OCI-LY3 (cell line): Measurements from ENCODE around the gene CAPZB.

Source experiments
- H2AFZ ChIP-seq: fragments of 200-600, 300-600 bp; shearing (Covaris generic); 2 replicates; pipeline ENCODE4 v1.6.0; 2014; ENCODE audit warnings: antibody characterized with exemption, low read depth, low read length
- H3K27ac ChIP-seq: fragments of 200-600, 300-600 bp; sonication (generic); 2 replicates; pipeline ENCODE4 v1.5.1; 2014; ENCODE audit warnings: mild to moderate bottlenecking, low read length, moderate library complexity, mixed read lengths
- H3K27me3 ChIP-seq: fragments of 200-600, 300-600 bp; sonication (generic); 2 replicates; pipeline ENCODE4 v1.6.1; 2014; ENCODE audit warnings: low read depth, low read length, mixed read lengths
- H3K36me3 ChIP-seq: fragments of 200-600, 300-600 bp; sonication (generic); replicated peaks from 2 replicates; pipeline ENCODE3; 2014; ENCODE audit warnings: low read depth, low read length, mixed read lengths
- H3K4me1 ChIP-seq: fragments of 300-600, 200-600 bp; sonication (generic); 2 replicates; pipeline ENCODE4 v1.6.1; 2014; ENCODE audit warnings: low read length, mixed read lengths
- H3K4me2 ChIP-seq: fragments of 200-600, 300-600 bp; sonication (generic); 2 replicates; pipeline ENCODE4 v1.6.1; 2014; ENCODE audit warnings: low read length, mixed read lengths
- H3K4me3 ChIP-seq: fragments of 300-600, 200-600 bp; sonication (generic); 2 replicates; pipeline ENCODE4 v1.5.1; 2014; ENCODE audit warnings: antibody characterized with exemption, mild to moderate bottlenecking, low read length, moderate library complexity
- H3K79me2 ChIP-seq: fragments of 300-600, 200-600 bp; shearing (Covaris generic); 2 replicates; pipeline ENCODE4 v1.6.1; 2014; ENCODE audit warnings: mild to moderate bottlenecking, low read length, mixed read lengths
- H3K9ac ChIP-seq: fragments of 300-600, 200-600 bp; shearing (Covaris generic); 2 replicates; pipeline ENCODE4 v1.6.0; 2014; ENCODE audit warnings: mild to moderate bottlenecking, low read length, moderate library complexity
- H3K9me3 ChIP-seq: fragments of 200-600, 300-600 bp; shearing (Covaris generic); 2 replicates; pipeline ENCODE4 v1.6.1; 2014; ENCODE audit warnings: low read length, mixed read lengths; ENCODE audit not compliant: insufficient read depth
- H4K20me1 ChIP-seq: fragments of 200-600, 300-600 bp; sonication (generic); 2 replicates; pipeline ENCODE4 v1.6.1; 2016; ENCODE audit warnings: low read length, mixed read lengths; ENCODE audit not compliant: insufficient read depth
- EZH2phosphoT487 ChIP-seq: fragments of 200-600 bp; shearing (Covaris generic); IDR thresholded peaks from 2 replicates; pipeline ENCODE4 v1.6.1; 2018; ENCODE audit warnings: antibody characterized with exemption, mixed run types, low read depth
- TF ChIP-seq, protein P1 (sequence below): fragments of 200-600, 300-600 bp; sonication (generic); IDR thresholded peaks from 2 replicates; pipeline ENCODE4 v1.5.1; 2014; ENCODE audit warnings: antibody characterized with exemption, low read length, low read depth

Gene CAPZB

DNA sequence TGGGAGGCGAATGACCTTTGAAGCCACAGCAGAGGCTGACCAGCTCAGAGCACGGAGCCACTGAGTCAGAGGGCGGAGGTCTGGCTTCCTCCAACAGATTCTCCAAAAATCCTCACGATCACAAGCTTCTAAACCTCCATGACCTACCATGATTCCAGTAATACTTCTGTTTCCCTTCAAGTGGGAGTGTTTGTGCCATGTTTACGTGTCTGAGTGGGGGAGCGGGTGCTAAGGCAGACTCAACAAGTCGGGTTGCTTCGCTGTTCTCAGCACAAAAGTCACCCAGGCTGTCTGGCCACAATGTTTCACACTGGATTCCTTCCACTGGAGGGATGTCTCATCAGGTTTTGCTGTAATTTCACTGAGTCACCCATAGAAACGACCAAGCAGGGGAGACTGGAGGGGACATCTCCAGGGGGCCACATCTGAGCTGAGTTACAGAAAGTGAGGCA lies 87.0 kb downstream of the CAPZB start:
- Histone ChIP-seq H2AFZ (no peak overlapping the region), H3K4me1 (peaks cover 10% of the 10 kb centered on the region), H3K79me2 (no peaks in the 10 kb centered on the region), H3K9me3 (no peaks in the 10 kb centered on the region), H3K9ac (no peak overlapping the region), H3K27me3 (no peaks in the 10 kb centered on the region), H3K36me3 (no peaks in the 10 kb centered on the region), H3K4me3 (no peak overlapping the region), H3K4me2 (no peak overlapping the region), H4K20me1 (peaks cover 9% of the 10 kb centered on the region; the same call in 1 of the 2 replicates), H3K27ac (no peak overlapping the region)
- no peak for TF ChIP-seq EZH2phosphoT487
- TF ChIP-seq, protein P1, sequence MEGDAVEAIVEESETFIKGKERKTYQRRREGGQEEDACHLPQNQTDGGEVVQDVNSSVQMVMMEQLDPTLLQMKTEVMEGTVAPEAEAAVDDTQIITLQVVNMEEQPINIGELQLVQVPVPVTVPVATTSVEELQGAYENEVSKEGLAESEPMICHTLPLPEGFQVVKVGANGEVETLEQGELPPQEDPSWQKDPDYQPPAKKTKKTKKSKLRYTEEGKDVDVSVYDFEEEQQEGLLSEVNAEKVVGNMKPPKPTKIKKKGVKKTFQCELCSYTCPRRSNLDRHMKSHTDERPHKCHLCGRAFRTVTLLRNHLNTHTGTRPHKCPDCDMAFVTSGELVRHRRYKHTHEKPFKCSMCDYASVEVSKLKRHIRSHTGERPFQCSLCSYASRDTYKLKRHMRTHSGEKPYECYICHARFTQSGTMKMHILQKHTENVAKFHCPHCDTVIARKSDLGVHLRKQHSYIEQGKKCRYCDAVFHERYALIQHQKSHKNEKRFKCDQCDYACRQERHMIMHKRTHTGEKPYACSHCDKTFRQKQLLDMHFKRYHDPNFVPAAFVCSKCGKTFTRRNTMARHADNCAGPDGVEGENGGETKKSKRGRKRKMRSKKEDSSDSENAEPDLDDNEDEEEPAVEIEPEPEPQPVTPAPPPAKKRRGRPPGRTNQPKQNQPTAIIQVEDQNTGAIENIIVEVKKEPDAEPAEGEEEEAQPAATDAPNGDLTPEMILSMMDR: no peak

DNA sequence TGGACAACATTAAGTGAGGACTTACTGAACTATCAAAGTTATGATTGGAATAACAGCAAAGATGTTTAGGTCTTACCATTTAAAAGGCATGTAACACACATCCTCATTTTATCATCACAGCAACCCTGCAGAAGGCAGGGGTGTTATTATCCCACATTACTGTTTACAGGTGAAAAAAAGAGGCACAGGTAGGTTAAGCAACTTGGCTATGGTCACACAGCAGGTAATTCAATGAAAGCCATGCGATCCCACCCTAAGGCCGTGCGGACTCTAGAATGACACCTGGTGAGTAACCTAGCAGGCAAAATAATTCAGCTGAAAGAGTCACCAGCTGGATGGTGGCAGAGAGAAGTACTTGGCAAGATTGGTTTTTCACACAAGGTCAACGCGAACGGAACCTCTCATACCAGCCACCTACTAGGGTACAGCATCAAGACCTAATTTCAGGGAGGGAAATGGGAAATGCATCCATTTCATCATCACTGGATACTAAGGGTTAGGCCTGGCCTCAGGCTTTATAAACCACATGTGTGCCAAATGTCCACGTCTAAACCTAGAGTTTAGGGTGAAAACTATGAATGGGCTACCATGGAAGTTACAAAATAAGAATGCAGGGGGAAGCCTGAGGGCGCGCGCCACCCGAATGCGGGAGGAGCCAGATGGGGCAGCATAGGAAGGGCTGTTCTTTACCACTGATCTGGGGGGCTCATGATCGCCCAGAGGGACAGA lies 88.0 kb downstream of the CAPZB start:
- Histone ChIP-seq H4K20me1 (peaks cover 8% of the 10 kb centered on the region; the same call in 1 of the 2 replicates), H2AFZ (no peak overlapping the region), H3K36me3 (no peaks in the 10 kb centered on the region), H3K9me3 (no peaks in the 10 kb centered on the region), H3K79me2 (no peaks in the 10 kb centered on the region), H3K27me3 (no peaks in the 10 kb centered on the region), H3K4me3 (no peak overlapping the region), H3K4me2 (no peak overlapping the region), H3K9ac (no peak overlapping the region), H3K27ac (no peak overlapping the region), H3K4me1 (peaks cover 17% of the 10 kb centered on the region)
- TF ChIP-seq, protein P1: no peak
- no peak for TF ChIP-seq EZH2phosphoT487

DNA sequence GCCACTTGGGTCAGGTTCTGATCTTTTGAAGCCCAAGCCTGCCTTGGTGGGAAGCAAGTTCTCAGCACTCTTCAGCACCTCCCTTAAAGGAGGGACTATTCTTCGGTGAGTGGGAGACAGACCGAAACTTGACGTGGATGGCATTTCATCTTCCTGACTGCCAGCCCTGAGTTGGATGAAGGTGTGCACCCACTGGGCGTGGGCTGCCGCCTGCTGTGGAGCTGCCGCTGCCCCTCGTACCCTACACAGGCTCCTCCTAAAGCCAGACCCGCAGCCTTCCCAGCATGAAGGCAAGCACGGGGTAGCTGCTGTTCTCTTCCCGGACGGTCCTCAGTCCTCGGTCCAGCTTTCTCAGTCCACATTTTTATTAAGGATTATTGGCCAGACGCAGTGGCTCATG lies 89.1 kb downstream of the CAPZB start:
- no peaks in the 10 kb centered on the region for H3K36me3 ChIP-seq
- TF ChIP-seq, protein P1: no peak
- TF ChIP-seq EZH2phosphoT487: no peak
- H2AFZ ChIP-seq: no peak overlapping the region
- peaks cover 4% of the 10 kb centered on the region; the same call in 1 of the 2 replicates for H4K20me1 ChIP-seq
- no peaks in the 10 kb centered on the region for H3K27me3 ChIP-seq
- no peak overlapping the region for H3K4me2 ChIP-seq
- H3K4me3 ChIP-seq: no peak overlapping the region
- no peak overlapping the region for H3K27ac ChIP-seq
- H3K9ac ChIP-seq: no peak overlapping the region
- no peaks in the 10 kb centered on the region; the same call in 1 of the 2 replicates for H3K79me2 ChIP-seq
- no peaks in the 10 kb centered on the region for H3K9me3 ChIP-seq
- H3K4me1 ChIP-seq: peaks cover 17% of the 10 kb centered on the region

DNA sequence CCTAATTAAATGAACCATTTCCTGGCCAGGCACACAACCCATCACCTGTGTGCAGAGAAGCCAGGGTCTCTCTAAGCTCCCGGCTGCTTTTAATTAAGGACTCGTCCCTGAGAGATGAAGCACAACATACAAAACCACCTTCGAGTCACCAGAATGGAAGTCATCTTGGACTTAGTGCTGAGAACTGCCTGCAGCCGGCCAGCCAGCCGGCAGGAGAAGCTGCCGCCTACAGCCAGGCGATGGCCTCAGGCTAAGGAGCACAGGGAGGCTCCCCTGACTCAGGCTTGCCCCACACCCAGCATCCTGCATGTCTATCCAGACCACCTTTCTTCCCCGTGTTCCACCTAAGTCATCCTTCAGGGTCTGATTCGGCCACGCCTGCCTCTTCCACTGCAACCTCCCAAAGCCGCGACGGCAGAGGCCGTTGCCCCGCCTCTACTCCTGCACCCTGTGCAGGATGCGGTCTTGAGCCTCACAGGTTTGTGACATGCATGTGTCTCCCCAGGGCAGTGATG lies 89.6 kb downstream of the CAPZB start:
- Histone ChIP-seq H3K9me3 (no peaks in the 10 kb centered on the region), H3K4me1 (peaks cover 22% of the 10 kb centered on the region), H2AFZ (no peak overlapping the region), H3K79me2 (peaks cover 1% of the 10 kb centered on the region), H3K27ac (no peak overlapping the region), H3K4me3 (no peak overlapping the region), H3K27me3 (no peaks in the 10 kb centered on the region), H3K4me2 (no peak overlapping the region), H4K20me1 (peaks cover 4% of the 10 kb centered on the region; the same call in 1 of the 2 replicates), H3K9ac (no peak overlapping the region), H3K36me3 (no peaks in the 10 kb centered on the region)
- no peak for TF ChIP-seq EZH2phosphoT487
- TF ChIP-seq, protein P1: no peak
